Measurements from ENCODE around the gene TBC1D12.

The TBC1D12 gene

DNA sequence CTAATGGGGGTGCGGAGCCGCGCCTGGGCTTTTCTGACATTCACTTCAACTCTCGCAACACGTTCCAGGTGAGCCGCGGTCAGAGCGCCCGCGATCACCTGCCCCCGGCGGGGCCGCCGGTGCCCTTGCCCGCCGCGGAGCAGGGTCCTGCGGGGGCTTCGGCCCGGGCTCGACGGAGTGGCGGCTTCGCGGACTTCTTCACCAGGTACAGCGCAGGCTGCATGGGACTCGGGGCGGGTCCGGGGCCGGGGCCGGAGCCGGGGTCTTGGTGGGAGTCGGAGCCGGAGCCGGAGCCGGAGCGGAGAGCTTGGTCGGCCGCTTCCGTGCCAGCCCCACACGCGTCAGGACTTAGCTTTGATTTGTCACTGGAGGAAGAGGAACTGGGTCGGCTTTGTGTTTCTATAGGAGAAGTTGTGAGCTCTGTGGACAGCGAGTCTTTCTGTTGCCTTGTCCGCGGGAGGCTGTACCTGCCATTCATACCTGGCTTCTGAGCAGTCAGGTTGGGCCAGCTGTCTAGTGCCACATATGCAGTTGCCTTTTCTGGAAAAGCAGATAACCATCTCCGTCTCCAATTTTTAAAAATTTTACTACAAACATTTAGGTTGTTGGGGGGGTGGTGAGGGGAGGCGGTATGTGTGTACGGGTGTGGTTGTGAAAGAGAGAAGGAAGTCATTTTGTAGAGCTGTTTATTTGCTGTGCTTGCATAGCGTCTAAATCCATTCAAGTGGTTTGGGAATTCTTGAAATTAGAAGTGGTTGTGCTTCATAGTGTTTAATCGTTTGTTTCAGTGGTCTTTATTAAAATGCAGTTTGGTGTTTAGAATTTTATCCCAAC lies 1.3 kb downstream of the TBC1D12 start:
- TF ChIP-seq, protein P1, sequence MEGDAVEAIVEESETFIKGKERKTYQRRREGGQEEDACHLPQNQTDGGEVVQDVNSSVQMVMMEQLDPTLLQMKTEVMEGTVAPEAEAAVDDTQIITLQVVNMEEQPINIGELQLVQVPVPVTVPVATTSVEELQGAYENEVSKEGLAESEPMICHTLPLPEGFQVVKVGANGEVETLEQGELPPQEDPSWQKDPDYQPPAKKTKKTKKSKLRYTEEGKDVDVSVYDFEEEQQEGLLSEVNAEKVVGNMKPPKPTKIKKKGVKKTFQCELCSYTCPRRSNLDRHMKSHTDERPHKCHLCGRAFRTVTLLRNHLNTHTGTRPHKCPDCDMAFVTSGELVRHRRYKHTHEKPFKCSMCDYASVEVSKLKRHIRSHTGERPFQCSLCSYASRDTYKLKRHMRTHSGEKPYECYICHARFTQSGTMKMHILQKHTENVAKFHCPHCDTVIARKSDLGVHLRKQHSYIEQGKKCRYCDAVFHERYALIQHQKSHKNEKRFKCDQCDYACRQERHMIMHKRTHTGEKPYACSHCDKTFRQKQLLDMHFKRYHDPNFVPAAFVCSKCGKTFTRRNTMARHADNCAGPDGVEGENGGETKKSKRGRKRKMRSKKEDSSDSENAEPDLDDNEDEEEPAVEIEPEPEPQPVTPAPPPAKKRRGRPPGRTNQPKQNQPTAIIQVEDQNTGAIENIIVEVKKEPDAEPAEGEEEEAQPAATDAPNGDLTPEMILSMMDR (IDR thresholded peaks at IDR 0.05; ENCODE audit: low read depth, low read length, missing control alignments): no peak
- no peak for DNase-seq (ENCODE audit: extremely low read depth, low read depth)
- peak overlapping the region; percentile 84 for H3K4me3 ChIP-seq (replicated peaks; ENCODE audit: low read depth, low read length)

DNA sequence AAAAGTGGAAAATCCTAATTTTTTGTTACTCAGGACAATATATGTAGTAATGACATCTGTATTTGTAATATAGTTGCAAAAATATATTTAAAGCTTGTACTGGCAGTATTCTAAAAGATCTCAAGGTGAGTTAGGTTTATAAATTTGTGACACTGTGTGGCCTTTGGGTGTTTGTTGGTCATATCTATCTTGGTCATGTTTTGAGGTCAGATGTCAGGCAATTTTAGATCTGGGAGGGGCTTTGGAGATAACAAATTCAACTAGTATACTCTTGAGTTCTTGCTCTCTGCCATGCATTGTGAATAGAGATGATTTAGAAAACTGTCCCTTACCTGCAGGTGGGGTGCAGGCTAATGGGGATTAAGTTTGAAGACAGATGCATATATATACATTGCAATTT lies 3.1 kb downstream of the TBC1D12 start:
- DNase-seq (ENCODE audit: extremely low read depth, low read depth): no peak
- no peak overlapping the region for H3K4me3 ChIP-seq (replicated peaks; ENCODE audit: low read depth, low read length)
- TF ChIP-seq, protein P1 (IDR thresholded peaks at IDR 0.05; ENCODE audit: low read depth, low read length, missing control alignments): no peak

DNA sequence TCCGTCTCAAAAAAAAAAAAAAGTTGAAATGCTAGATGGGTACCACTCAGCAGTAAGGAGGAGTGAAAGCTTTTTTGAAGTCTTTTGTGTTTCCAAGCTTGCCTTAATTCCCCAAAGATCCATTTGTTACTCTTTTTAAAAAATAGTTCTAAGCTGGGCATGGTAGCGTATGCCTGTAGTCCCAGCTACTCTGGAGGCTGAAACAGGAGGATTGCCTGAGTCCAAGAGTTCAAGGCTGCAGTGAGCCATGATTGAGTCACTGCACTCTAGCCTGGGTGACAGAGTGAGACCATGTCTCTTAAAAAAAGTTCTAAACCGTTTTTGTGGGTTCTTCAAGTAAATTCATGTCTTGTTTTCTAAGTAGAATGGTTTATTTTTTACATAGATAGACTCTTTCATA lies 5.3 kb downstream of the TBC1D12 start:
- H3K4me3 ChIP-seq (replicated peaks; ENCODE audit: low read depth, low read length): no peak overlapping the region
- TF ChIP-seq, protein P1 (IDR thresholded peaks at IDR 0.05; ENCODE audit: low read depth, low read length, missing control alignments): no peak
- DNase-seq (ENCODE audit: extremely low read depth, low read depth): no peak

DNA sequence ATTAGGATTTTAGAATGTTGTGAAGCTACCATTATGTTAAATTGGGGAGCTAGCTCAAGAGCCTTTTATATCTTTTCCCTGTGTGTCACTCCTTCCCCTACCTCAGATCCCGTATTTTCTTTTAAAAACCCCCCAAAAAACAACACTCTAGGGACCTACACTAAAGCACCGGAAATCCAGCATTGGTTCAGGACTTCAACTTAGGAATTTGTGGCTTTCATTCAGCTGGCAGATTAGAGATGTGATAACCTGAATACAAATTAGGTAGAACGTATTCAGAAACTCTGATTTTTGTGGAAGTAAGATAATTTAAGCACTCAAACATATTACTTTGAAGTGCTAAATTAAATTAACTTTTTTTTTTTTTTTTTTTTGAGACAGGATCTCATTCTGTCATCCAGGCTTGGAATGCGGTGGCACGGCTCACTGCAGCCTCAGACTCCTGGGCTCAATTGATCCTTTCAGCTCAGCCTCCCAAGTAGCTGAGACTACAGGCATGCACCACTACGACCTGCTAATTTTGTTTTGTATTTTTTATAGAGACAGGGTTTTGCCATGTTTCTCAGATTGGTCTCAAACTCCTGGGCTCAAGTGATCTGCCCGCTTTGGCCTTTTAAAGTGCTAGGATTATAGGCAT lies 6.8 kb downstream of the TBC1D12 start:
- TF ChIP-seq, protein P1 (IDR thresholded peaks at IDR 0.05; ENCODE audit: low read depth, low read length, missing control alignments): no peak
- no peak for DNase-seq (ENCODE audit: extremely low read depth, low read depth)
- H3K4me3 ChIP-seq (replicated peaks; ENCODE audit: low read depth, low read length): no peak overlapping the region

DNA sequence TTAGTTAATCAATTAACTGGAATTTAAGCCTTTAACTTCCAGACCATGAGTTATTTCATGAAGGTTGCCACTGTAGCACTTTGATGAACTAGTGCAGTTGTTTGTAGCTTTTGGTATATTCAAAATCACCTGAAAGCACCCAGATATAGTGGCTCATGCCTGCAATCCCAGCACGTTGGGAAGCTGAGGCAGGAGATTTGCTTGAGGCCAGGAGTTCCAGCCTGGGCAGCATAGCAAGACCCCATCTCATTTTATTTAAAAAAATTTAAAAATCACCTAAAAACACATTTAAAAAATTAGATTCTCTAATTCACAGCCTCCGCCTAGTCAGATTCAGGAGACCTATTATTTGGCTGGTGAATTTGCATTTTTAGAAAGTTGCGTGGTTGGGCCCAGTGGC lies 9.0 kb downstream of the TBC1D12 start:
- DNase-seq (ENCODE audit: extremely low read depth, low read depth): no peak
- H3K4me3 ChIP-seq (replicated peaks; ENCODE audit: low read depth, low read length): no peak overlapping the region
- TF ChIP-seq, protein P1 (IDR thresholded peaks at IDR 0.05; ENCODE audit: low read depth, low read length, missing control alignments): no peak

DNA sequence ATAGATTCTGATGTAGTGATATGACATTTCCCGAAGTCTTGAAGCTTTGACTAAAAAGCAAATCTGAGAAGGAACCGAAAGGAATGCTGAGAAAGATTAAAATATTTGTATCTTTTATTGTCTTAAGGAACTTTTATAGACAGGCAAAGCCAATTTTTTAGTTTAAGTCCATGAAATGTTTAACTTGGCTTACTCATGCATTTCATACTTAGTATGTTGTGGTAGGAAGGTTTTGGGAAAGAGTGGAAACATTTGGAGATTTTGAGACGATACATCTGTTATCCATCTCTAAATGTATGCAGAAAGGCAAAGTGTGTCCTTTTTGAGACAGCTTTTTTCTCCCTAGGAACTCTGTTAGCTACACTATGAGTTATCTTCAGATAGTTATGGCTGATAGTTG lies 10.1 kb downstream of the TBC1D12 start:
- TF ChIP-seq, protein P1 (IDR thresholded peaks at IDR 0.05; ENCODE audit: low read depth, low read length, missing control alignments): no peak
- no peak for DNase-seq (ENCODE audit: extremely low read depth, low read depth)
- no peak overlapping the region for H3K4me3 ChIP-seq (replicated peaks; ENCODE audit: low read depth, low read length)

Measured in HFF-Myc (cell line).